A549 (cell line): Measurements from ENCODE around the gene SPRR1A. TPM values are rescaled to one million over a fixed set of nuclear protein-coding genes. Genes with fewer than 3 reads are reported as not detected.

Experiments
- ATAC-seq, 2 experiments: fragments of 200-7000 bp in 1 of 2; fragments of >200 bp in 1 of 2; cut with Nextera tagmentation in 1 of 2; cut with Tn5 transposase in 1 of 2; 3 replicates each; pipeline versions ENCODE4 v1.8.0 to v1.9.1; 2018 to 2020; ENCODE audit warnings: mild to moderate bottlenecking in 1 of 2, moderate library complexity in 1 of 2
- CTCF ChIA-PET: fragments of 300-600 bp; sonication (Branson Sonifier 250); formaldehyde crosslinking; extraction: SDS; loops from one replicate; lab custom pipeline; 2021; ENCODE audit warnings: antibody characterized with exemption, inconsistent platforms; lab: Yijun Ruan, JAX
- POLR2A ChIA-PET: fragments of 350-600 bp; formaldehyde crosslinking; extraction: SDS; loops from one replicate; lab custom pipeline; 2021; ENCODE audit warnings: antibody characterized with exemption, inconsistent platforms; lab: Yijun Ruan, JAX
- DNase-seq, 2 experiments: peaks; one replicate each; pipeline versions ENCODE4 v3.0.0 to v3.0.0-alpha.2; 2011 to 2016; ENCODE audit warnings: low read depth in 1 of 2, low spot score in 1 of 2
- FAIRE-seq: peaks from 2 replicates; lab custom pipeline; 2011; peaks lifted over from hg19 to GRCh38; lab: Jason Lieb, UNC
- H3K27ac ChIP-seq, 2 experiments: fragments of >200 bp; sonication (Bioruptor Twin); formaldehyde crosslinking; 3 replicates each; pipeline ENCODE4 v1.5.1; 2016 to 2017
- H3K4me1 ChIP-seq: fragments of >200 bp; sonication (Bioruptor Twin); formaldehyde crosslinking; 3 replicates; pipeline ENCODE4 v1.6.1; 2016
- H3K4me2 ChIP-seq: fragments of >200 bp; sonication (Bioruptor Twin); formaldehyde crosslinking; 3 replicates; pipeline ENCODE4 v1.6.1; 2016
- H3K4me3 ChIP-seq: fragments of >200 bp; sonication (Bioruptor Twin); formaldehyde crosslinking; 3 replicates; pipeline ENCODE4 v1.5.1; 2016
- H3K9me3 ChIP-seq: fragments of >200 bp; sonication (Bioruptor Twin); formaldehyde crosslinking; 3 replicates; pipeline ENCODE4 v1.6.1; 2016
- BHLHE40 ChIP-seq: IDR thresholded peaks from 2 replicates; pipeline ENCODE4 v1.6.1; 2012; ENCODE audit warnings: low read depth, low read length, inconsistent platforms
- CHD2 ChIP-seq: fragments of 150-350 bp; IDR thresholded peaks from 2 replicates; pipeline ENCODE4 v1.6.1; 2014; ENCODE audit warnings: low read length; ENCODE audit not compliant: partially characterized antibody
- CTCF ChIP-seq: fragments of >200 bp; sonication (Bioruptor Twin); formaldehyde crosslinking; IDR thresholded peaks from 3 replicates; pipeline ENCODE4 v1.5.1; 2016
- EHF ChIP-seq: fragments of 250-450 bp; sonication (Bioruptor Pico); IDR thresholded peaks from 2 replicates; pipeline ENCODE4 v1.5.0; 2020; ENCODE audit warnings: mild to moderate bottlenecking
- EP300 ChIP-seq, 2 experiments: fragments of >200 bp; sonication (Bioruptor Twin); formaldehyde crosslinking; IDR thresholded peaks; 2 replicates in 1 of 2; 3 replicates in 1 of 2; pipeline ENCODE4 v1.6.1; 2016 to 2017
- FOSB ChIP-seq: fragments of 250-450 bp; sonication (Bioruptor Pico); IDR thresholded peaks from 2 replicates; pipeline ENCODE4 v1.5.0; 2020; ENCODE audit warnings: mild to moderate bottlenecking, moderate library complexity
- FOSL2 ChIP-seq, 2 experiments: fragments of 450-650 bp in 1 of 2; fragments of >200 bp in 1 of 2; sonication (Bioruptor Twin) in 1 of 2; formaldehyde crosslinking; IDR thresholded peaks; 2 replicates each; pipeline versions ENCODE4 v1.5.0 to v1.6.1; 2016 to 2020; ENCODE audit warnings: mild to moderate bottlenecking in 1 of 2, moderate library complexity in 1 of 2
- GATA3 ChIP-seq: IDR thresholded peaks from 2 replicates; pipeline ENCODE4 v1.6.1; 2012; ENCODE audit warnings: borderline replicate concordance
- HES2 ChIP-seq: fragments of >200 bp; sonication (Bioruptor Twin); formaldehyde crosslinking; IDR thresholded peaks from 2 replicates; pipeline ENCODE4 v1.6.1; 2016
- HOXB13 ChIP-seq: fragments of 250-450 bp; sonication (Bioruptor Pico); IDR thresholded peaks from 2 replicates; pipeline ENCODE4 v1.5.0; 2020; ENCODE audit warnings: low read depth, mild to moderate bottlenecking, moderate library complexity
- MAX ChIP-seq: IDR thresholded peaks from 2 replicates; pipeline ENCODE4 v1.6.1; 2012
- MAZ ChIP-seq: fragments of 150-350 bp; IDR thresholded peaks from 2 replicates; pipeline ENCODE4 v1.6.1; 2014; ENCODE audit warnings: antibody characterized with exemption, low read depth, low read length, borderline replicate concordance
- NR3C1 ChIP-seq: fragments of >200 bp; sonication (Bioruptor Twin); formaldehyde crosslinking; IDR thresholded peaks from 3 replicates; pipeline ENCODE4 v1.6.1; 2017
- POLR2AphosphoS2 ChIP-seq: conservative IDR thresholded peaks from 2 replicates; pipeline ENCODE4 v1.6.1; 2012; ENCODE audit warnings: low read length, improper control_type of control experiment, inconsistent platforms
- RARB ChIP-seq: fragments of 250-450 bp; sonication (Bioruptor Pico); IDR thresholded peaks from 2 replicates; pipeline ENCODE4 v1.8.0; 2021; ENCODE audit warnings: mild to moderate bottlenecking, moderate library complexity
- TFCP2L1 ChIP-seq: fragments of 250-450 bp; sonication (Bioruptor Pico); IDR thresholded peaks from 2 replicates; pipeline ENCODE4 v1.5.0; 2021; ENCODE audit warnings: mild to moderate bottlenecking
- USF2 ChIP-seq: fragments of 450-650 bp; IDR thresholded peaks from 2 replicates; pipeline ENCODE4 v1.6.1; 2014; ENCODE audit warnings: antibody characterized with exemption
- ZNF302 ChIP-seq: fragments of 250-450 bp; sonication (Bioruptor Pico); IDR thresholded peaks from 2 replicates; pipeline ENCODE4 v1.9.0; 2021; ENCODE audit warnings: inconsistent platforms, mild to moderate bottlenecking, moderate library complexity
- ZSCAN20 ChIP-seq: fragments of 250-450 bp; sonication (Bioruptor Pico); IDR thresholded peaks from 2 replicates; pipeline ENCODE4 v1.8.0; 2022; ENCODE audit warnings: mild to moderate bottlenecking, moderate library complexity
- WGBS: methylation state at CpG from one replicate; pipeline ENCODE4 v1.1.6; 2017; ENCODE audit errors: missing lambda C conversion rate; 5-methylcytosine and 5-hydroxymethylcytosine counted together
- polyA plus RNA-seq, 4 experiments: library from polyadenylated mRNA; depleted of rRNA in 3 of 4; stranded (reverse); fragments of >200 nt; fragmentation: RNase III in 1 of 4; extraction: RNeasy Plus Mini Kit Qiagen cat#74134 plus additional on column Dnase treatment in 1 of 4; gene quantifications; 2 replicates in 3 of 4; 3 replicates in 1 of 4; pipeline ENCODE4 v1.2.3, GENCODE V29; 2011 to 2017

The SPRR1A gene
- polyA plus RNA-seq, 2 of the 4 experiments (the other 2 are of a cell fraction): not detected

- TF ChIP-seq EHF: no peak
- no peak for TF ChIP-seq ZNF302 (CRISPR knock-in tag)
- TF ChIP-seq RARB: no peak
- no peak for TF ChIP-seq CHD2
- TF ChIP-seq BHLHE40: no peak
- TF ChIP-seq USF2: no peak
- no peak for TF ChIP-seq POLR2AphosphoS2
- no peak for TF ChIP-seq NR3C1
- TF ChIP-seq FOSL2 (IDR thresholded peaks at IDR 0.05): no peak
- TF ChIP-seq FOSL2 (CRISPR knock-in tag; IDR thresholded peaks at IDR 0.05): no peak
- no peak for TF ChIP-seq ZSCAN20 (CRISPR knock-in tag)
- no peak for TF ChIP-seq MAX
- POLR2A ChIA-PET: no interaction called here
These were observed 6.3 kb upstream of the SPRR1A start for GRCh38 chr1:152977614-152978013.

GRCh38 chr1:152980676-152981075 is 3.2 kb upstream of the SPRR1A start:
- Histone ChIP-seq H3K4me3 (no peak overlapping the region), H3K9me3 (no peaks in the 10 kb centered on the region), H3K27ac (no peak overlapping the region), H3K4me1 (no peaks in the 10 kb centered on the region)
- CTCF ChIA-PET: interaction anchor here (0.8 to 1.6 kb wide), 2 partner anchors 9 to 159 kb away, joined by 3 read pairs; no protein-coding TSS in a partner anchor
- FAIRE-seq: no peak
- POLR2A ChIA-PET: no interaction called here
- no peak for TF ChIP-seq RARB
- TF ChIP-seq, all 56 proteins: peak for 0
- no peak for ATAC-seq
- no peak for DNase-seq
- no peak overlapping the region for H3K4me2 ChIP-seq
- WGBS: 7% methylated on average over 1 of the region's 1 CpG

More at GRCh38 chr1:152977614-152978013, 6.3 kb upstream of the SPRR1A start:
- Histone ChIP-seq H3K4me3 (no peak overlapping the region), H3K4me2 (no peak overlapping the region), H3K9me3 (no peaks in the 10 kb centered on the region), H3K4me1 (no peaks in the 10 kb centered on the region), H3K27ac (no peak overlapping the region)
- no peak for ATAC-seq
- DNase-seq: no peak
- FAIRE-seq: no peak
- CTCF ChIA-PET: no interaction called here

GRCh38 chr1:152981146-152981871 is 2.6 kb upstream of the SPRR1A start:
- no peak for FAIRE-seq
- no peak for DNase-seq
- POLR2A ChIA-PET: no interaction called here
- 14% methylated on average over 6 of the region's 6 CpGs for WGBS
- H3K9me3 ChIP-seq: no peaks in the 10 kb centered on the region
- H3K4me3 ChIP-seq: no peak overlapping the region
- H3K27ac ChIP-seq: no peak overlapping the region
- ATAC-seq: no peak
- H3K4me2 ChIP-seq: no peak overlapping the region
- CTCF ChIA-PET: interaction anchor here (0.8 to 1.6 kb wide), 3 partner anchors 8 to 160 kb away, joined by 3 read pairs; no protein-coding TSS in a partner anchor
- H3K4me1 ChIP-seq: no peaks in the 10 kb centered on the region
- no peak for TF ChIP-seq EP300 (IDR thresholded peaks at IDR 0.05)
- no peak for TF ChIP-seq TFCP2L1 (CRISPR knock-in tag)

- no peak for ATAC-seq
- ChIA-PET POLR2A (no interaction called here), CTCF (interaction anchor here (1.2 kb wide), 1 partner anchor 17 kb away, joined by 3 read pairs; no protein-coding TSS in a partner anchor)
- FAIRE-seq: no peak
- Histone ChIP-seq H3K4me2 (no peak overlapping the region), H3K9me3 (no peaks in the 10 kb centered on the region), H3K4me1 (no peaks in the 10 kb centered on the region), H3K27ac (no peak overlapping the region), H3K4me3 (no peak overlapping the region)
- WGBS: 9% methylated on average over 4 of the region's 4 CpGs
- no peak for DNase-seq
- no peak for TF ChIP-seq NR3C1
- TF ChIP-seq GATA3: no peak
- no peak for TF ChIP-seq CHD2
- no peak for TF ChIP-seq MAZ
- no peak for TF ChIP-seq EP300 (IDR thresholded peaks at IDR 0.05)
- TF ChIP-seq FOSB (CRISPR knock-in tag): no peak
These were observed 1.8 kb upstream of the SPRR1A start for GRCh38 chr1:152982076-152982475.

- no peak for DNase-seq
- no peaks in the 10 kb centered on the region for H3K9me3 ChIP-seq
- FAIRE-seq: no peak
- POLR2A ChIA-PET: no interaction called here
- ATAC-seq: no peak
- TF ChIP-seq EP300 (IDR thresholded peaks at IDR 0.05): no peak
- no peak for TF ChIP-seq EHF
- no peak for TF ChIP-seq HOXB13
- no peak for TF ChIP-seq POLR2AphosphoS2
- no peak for TF ChIP-seq HES2
- TF ChIP-seq CTCF: no peak
- H3K4me3 ChIP-seq: no peak overlapping the region
- no peak overlapping the region for H3K4me2 ChIP-seq
- H3K4me1 ChIP-seq: no peaks in the 10 kb centered on the region
- CTCF ChIA-PET: no interaction called here
- H3K27ac ChIP-seq: no peak overlapping the region
These were observed 647 bp upstream of the SPRR1A start for GRCh38 chr1:152983234-152983633.
